Adipocyte (in vitro differentiated cells): ENCODE data around the gene FAM81A.
A peak's percentile ranks its signal among the peaks of the same experiment; 100 is the strongest.
"Not testable (repeated sequence)": the region's sequence is repeated elsewhere in the genome, so short reads cannot be mapped to it uniquely, and the experiment has no call there.

Experiments
- DNase-seq: peaks from one replicate; pipeline ENCODE4 v3.0.0-alpha.2; 2015; ENCODE audit warnings: low read depth
- H3K27me3 ChIP-seq: replicated peaks from 2 replicates; pipeline ENCODE4 v1.7.0; 2013; ENCODE audit warnings: mild to moderate bottlenecking, low read length, moderate library complexity; ENCODE audit not compliant: control insufficient read depth, insufficient read depth
- H3K36me3 ChIP-seq: 2 replicates; pipeline ENCODE4 v1.7.0; 2013; ENCODE audit warnings: low read length, mild to moderate bottlenecking, moderate library complexity; ENCODE audit not compliant: control insufficient read depth, insufficient read depth, severe bottlenecking
- H3K4me1 ChIP-seq: 2 replicates; pipeline ENCODE4 v1.7.0; 2013; ENCODE audit warnings: mild to moderate bottlenecking, low read length, moderate library complexity; ENCODE audit not compliant: control insufficient read depth, insufficient read depth
- H3K4me3 ChIP-seq: 2 replicates; pipeline ENCODE4 v1.7.0; 2013; ENCODE audit warnings: mild to moderate bottlenecking, low read length, moderate library complexity
- H3K9ac ChIP-seq: 2 replicates; pipeline ENCODE4 v1.7.0; 2013; ENCODE audit warnings: mild to moderate bottlenecking, low read length, moderate library complexity
- H3K9me3 ChIP-seq: 2 replicates; pipeline ENCODE4 v1.7.0; 2013; ENCODE audit warnings: mild to moderate bottlenecking, low read length, moderate library complexity; ENCODE audit not compliant: control insufficient read depth

Gene FAM81A

GRCh38 chr15:59428898-59429297, 9.1 kb upstream of the FAM81A start:
- not testable (repeated sequence) for H3K9ac ChIP-seq, H3K4me1 ChIP-seq, H3K36me3 ChIP-seq, H3K4me3 ChIP-seq, H3K27me3 ChIP-seq, DNase-seq
- H3K9me3 ChIP-seq = peaks cover 14% of the 10 kb centered on the region

DNA sequence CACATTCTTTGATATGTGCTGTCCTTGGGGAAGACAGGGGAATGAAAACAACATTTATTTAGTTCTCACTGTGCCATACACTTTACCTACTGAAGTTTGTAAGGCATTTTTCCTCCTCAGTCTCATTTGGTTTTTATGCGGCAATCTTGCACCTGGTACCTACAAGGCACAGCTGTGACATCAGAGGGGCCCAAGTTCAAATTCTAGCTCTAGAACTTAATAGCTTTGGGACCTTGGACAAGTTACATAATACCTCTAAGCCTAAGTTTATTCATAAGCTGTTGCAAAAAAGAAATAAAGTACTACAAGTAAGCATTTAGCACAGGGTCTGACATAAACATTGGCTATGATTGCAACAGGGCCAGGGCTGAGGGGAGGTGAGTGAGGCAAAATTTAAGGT, 5.6 kb upstream of the FAM81A start:
- DNase-seq = no peak
- Histone ChIP-seq H3K9ac (no peak overlapping the region), H3K4me1 (peaks cover 4% of the 10 kb centered on the region), H3K27me3 (peaks cover 3% of the 10 kb centered on the region), H3K9me3 (peaks cover 12% of the 10 kb centered on the region), H3K36me3 (no peaks in the 10 kb centered on the region), H3K4me3 (no peak overlapping the region)

DNA sequence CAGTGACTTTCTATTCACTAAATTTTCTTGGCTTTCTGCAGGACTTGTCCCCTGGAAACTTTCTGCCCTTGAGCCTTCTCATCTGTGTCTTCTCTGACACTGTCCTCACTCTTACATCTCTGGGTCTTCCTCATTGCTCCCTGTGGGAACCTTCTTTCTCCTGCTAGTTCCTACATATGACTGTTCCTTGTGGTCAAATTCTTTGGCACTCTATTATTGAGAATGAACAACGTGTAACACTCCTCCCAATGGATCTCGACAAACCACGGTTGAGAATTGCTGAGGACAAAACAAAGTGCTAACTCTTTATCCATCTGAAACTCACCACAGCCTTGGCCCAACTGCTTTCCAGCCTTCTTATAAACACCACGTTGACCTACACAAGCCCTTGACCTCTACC, 3.5 kb upstream of the FAM81A start:
- DNase-seq = no peak
- H3K4me3 ChIP-seq = no peak overlapping the region
- H3K27me3 ChIP-seq = peaks cover 3% of the 10 kb centered on the region
- H3K9me3 ChIP-seq = peaks cover 3% of the 10 kb centered on the region
- H3K36me3 ChIP-seq = no peaks in the 10 kb centered on the region
- no peak overlapping the region for H3K9ac ChIP-seq
- H3K4me1 ChIP-seq = peaks cover 13% of the 10 kb centered on the region

- peak; percentile 11 for DNase-seq
- Histone ChIP-seq H3K4me3 (no peak overlapping the region), H3K4me1 (peaks cover 13% of the 10 kb centered on the region), H3K9ac (no peak overlapping the region), H3K9me3 (no peaks in the 10 kb centered on the region), H3K27me3 (peaks cover 3% of the 10 kb centered on the region), H3K36me3 (no peaks in the 10 kb centered on the region)
Measured at GRCh38 chr15:59436774-59437141, 1.2 kb upstream of the FAM81A start.

GRCh38 chr15:59437142-59437816, 707 bp upstream of the FAM81A start:
- Histone ChIP-seq H3K4me1 (peaks cover 13% of the 10 kb centered on the region), H3K9me3 (no peaks in the 10 kb centered on the region), H3K4me3 (peak overlapping the region; percentile 76), H3K27me3 (peaks cover 3% of the 10 kb centered on the region), H3K36me3 (no peaks in the 10 kb centered on the region), H3K9ac (no peak overlapping the region)
- no peak for DNase-seq

GRCh38 chr15:59438625-59439290, 772 bp downstream of the FAM81A start:
- Histone ChIP-seq H3K9me3 (no peaks in the 10 kb centered on the region), H3K4me3 (peak overlapping the region; percentile 79), H3K9ac (peak overlapping the region; percentile 38), H3K4me1 (peaks cover 13% of the 10 kb centered on the region), H3K27me3 (peaks cover 3% of the 10 kb centered on the region), H3K36me3 (no peaks in the 10 kb centered on the region)
- no peak for DNase-seq

- Histone ChIP-seq H3K4me1 (peaks cover 13% of the 10 kb centered on the region), H3K4me3 (no peak overlapping the region), H3K27me3 (peaks cover 3% of the 10 kb centered on the region), H3K9ac (no peak overlapping the region), H3K9me3 (no peaks in the 10 kb centered on the region), H3K36me3 (no peaks in the 10 kb centered on the region)
- DNase-seq = no peak
Measured at GRCh38 chr15:59439576-59439975, 1.6 kb downstream of the FAM81A start.

DNA sequence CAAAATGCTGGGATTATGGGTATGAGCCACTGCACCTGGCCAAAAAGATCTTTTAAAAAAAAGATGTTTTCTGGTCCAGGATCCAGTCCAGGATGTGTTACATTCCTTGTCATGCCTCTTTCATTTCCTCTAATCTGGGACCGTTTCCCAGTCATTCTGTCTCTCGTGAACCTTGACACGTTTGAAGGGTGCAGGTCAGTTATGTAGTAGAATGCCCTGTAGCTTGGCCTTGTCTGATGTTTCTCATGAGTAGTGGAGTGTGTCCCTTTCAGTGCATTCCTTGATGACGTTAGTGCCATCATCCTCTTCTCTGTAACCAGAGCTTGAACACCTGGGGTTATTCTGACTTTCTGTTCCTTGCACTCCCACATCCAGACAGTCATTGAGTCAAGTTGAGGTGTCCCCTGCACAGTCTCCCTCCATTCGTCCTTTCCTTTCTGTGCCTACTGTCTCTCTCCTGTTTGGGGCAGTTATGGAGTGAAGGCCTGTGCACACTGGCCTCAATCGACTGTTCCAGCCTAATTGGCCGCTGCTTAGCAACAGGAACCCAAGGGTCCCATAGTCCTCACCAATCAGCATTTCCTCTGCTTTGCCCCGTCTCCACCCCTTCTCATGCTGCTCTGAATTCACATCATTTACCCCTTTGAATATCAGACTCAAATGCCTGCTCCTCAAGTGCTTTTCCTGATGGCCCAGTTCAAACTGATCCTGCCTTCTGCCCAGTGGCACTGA, 5.5 kb downstream of the FAM81A start:
- Histone ChIP-seq H3K27me3 (no peaks in the 10 kb centered on the region), H3K9me3 (no peaks in the 10 kb centered on the region), H3K4me3 (no peak overlapping the region), H3K9ac (no peak overlapping the region), H3K36me3 (no peaks in the 10 kb centered on the region), H3K4me1 (peaks cover 3% of the 10 kb centered on the region)
- no peak for DNase-seq

- DNase-seq = no peak
- H3K9me3 ChIP-seq = no peaks in the 10 kb centered on the region
- no peaks in the 10 kb centered on the region for H3K27me3 ChIP-seq
- no peaks in the 10 kb centered on the region for H3K4me1 ChIP-seq
- no peak overlapping the region for H3K4me3 ChIP-seq
- no peak overlapping the region for H3K9ac ChIP-seq
- H3K36me3 ChIP-seq = no peaks in the 10 kb centered on the region
Measured at GRCh38 chr15:59444081-59444835, 6.3 kb downstream of the FAM81A start.

- Histone ChIP-seq H3K9ac (no peak overlapping the region), H3K9me3 (no peaks in the 10 kb centered on the region), H3K4me3 (no peak overlapping the region), H3K36me3 (no peaks in the 10 kb centered on the region), H3K4me1 (no peaks in the 10 kb centered on the region), H3K27me3 (no peaks in the 10 kb centered on the region)
- peak; percentile 18 for DNase-seq
Measured at GRCh38 chr15:59444980-59445545, 7.1 kb downstream of the FAM81A start.
